NOMO-1 (cell line): ENCODE measurements around the gene JADE3.
"Not testable (repeated sequence)": the region's sequence is repeated elsewhere in the genome, so short reads cannot be mapped to it uniquely, and the experiment has no call there.

Experiments
- DNase-seq, 2 experiments: peaks; one replicate each; lab custom pipeline; 2025; ENCODE audit not compliant: unreplicated experiment in 2 of 2; lab: John Stamatoyannopoulos, UW

Gene JADE3

GRCh38 chrX:46929439-46930261 is 17.4 kb downstream of the JADE3 start:
- no peak for DNase-seq

GRCh38 chrX:46935295-46935694 is 23.1 kb downstream of the JADE3 start:
- no peak for DNase-seq

- DNase-seq: no peak
These were observed 26.4 kb downstream of the JADE3 start for GRCh38 chrX:46938589-46938988.

- no peak for DNase-seq
These were observed 29.1 kb downstream of the JADE3 start for GRCh38 chrX:46941341-46941740.

GRCh38 chrX:46953137-46953527 is 40.9 kb downstream of the JADE3 start:
- DNase-seq: no peak

GRCh38 chrX:46953597-46953996 is 41.4 kb downstream of the JADE3 start:
- DNase-seq: peak in 1 of 2 experiments; percentile 54

GRCh38 chrX:46954716-46955115 is 42.5 kb downstream of the JADE3 start:
- no peak for DNase-seq

GRCh38 chrX:46956589-46956988 is 44.4 kb downstream of the JADE3 start:
- not testable (repeated sequence) for DNase-seq

- no peak for DNase-seq
These were observed 45.1 kb downstream of the JADE3 start for GRCh38 chrX:46957297-46957696.

- no peak for DNase-seq
These were observed 46.9 kb downstream of the JADE3 start for GRCh38 chrX:46959101-46959500.

- DNase-seq: no peak
These were observed 47.9 kb downstream of the JADE3 start for GRCh38 chrX:46959985-46960700.

- DNase-seq: no peak
These were observed 48.9 kb downstream of the JADE3 start for GRCh38 chrX:46961097-46961496.

GRCh38 chrX:46961574-46962283 is 49.5 kb downstream of the JADE3 start:
- no peak for DNase-seq

GRCh38 chrX:46965125-46965758 is 53.0 kb downstream of the JADE3 start:
- no peak for DNase-seq

GRCh38 chrX:46967547-46967946 is 55.3 kb downstream of the JADE3 start:
- DNase-seq: no peak

- DNase-seq: not testable (repeated sequence)
These were observed 64.8 kb downstream of the JADE3 start for GRCh38 chrX:46977046-46977445.

GRCh38 chrX:46978341-46979291 is 66.4 kb downstream of the JADE3 start:
- peak; percentile 11 to 70 for DNase-seq

- no peak for DNase-seq
These were observed 72.5 kb downstream of the JADE3 start for GRCh38 chrX:46984705-46985104.

- DNase-seq: no peak
These were observed 77.3 kb downstream of the JADE3 start for GRCh38 chrX:46989548-46989947.

- DNase-seq: no peak
These were observed 79.4 kb downstream of the JADE3 start for GRCh38 chrX:46991664-46992063.
